Liver (tissue), 9 donors: Measurements from ENCODE around the gene MIEN1. TPM values are rescaled to one million over a fixed set of nuclear protein-coding genes. Genes with fewer than 3 reads are reported as not detected.
A peak's percentile ranks its signal among the peaks of the same experiment; 100 is the strongest.
"Not testable (repeated sequence)": the region's sequence is repeated elsewhere in the genome, so short reads cannot be mapped to it uniquely, and the experiment has no call there.

Experiments
- DNase-seq: peaks from one replicate; pipeline ENCODE4 v3.0.0-alpha.2; 2017; ENCODE audit warnings: low spot score
- H3K27ac ChIP-seq, 2 donors: one replicate each; pipeline ENCODE4 v1.7.0; 2013; ENCODE audit warnings: inconsistent platforms in 2 of 2, low read length in 2 of 2, control low read depth in 1 of 2, low read depth in 1 of 2, mild to moderate bottlenecking in 1 of 2
- H3K27me3 ChIP-seq, 4 donors: one replicate each; pipeline versions ENCODE4 v1.6.1 to v1.7.0; 2013; ENCODE audit warnings: low read length in 3 of 4, inconsistent platforms in 1 of 4, mild to moderate bottlenecking in 1 of 4, moderate library complexity in 1 of 4; ENCODE audit not compliant: control insufficient read depth in 4 of 4, insufficient read depth in 4 of 4
- H3K36me3 ChIP-seq, 4 donors: one replicate each; pipeline versions ENCODE4 v1.6.1 to v1.7.0; 2013; ENCODE audit warnings: low read length in 3 of 4, mild to moderate bottlenecking in 3 of 4, low read depth in 1 of 4, moderate library complexity in 1 of 4; ENCODE audit not compliant: control insufficient read depth in 4 of 4, insufficient read depth in 3 of 4
- H3K4me1 ChIP-seq, 4 donors: one replicate each; pipeline versions ENCODE4 v1.6.1 to v1.7.0; 2013; ENCODE audit warnings: low read length in 3 of 4, mild to moderate bottlenecking in 3 of 4, moderate library complexity in 1 of 4; ENCODE audit not compliant: control insufficient read depth in 4 of 4, insufficient read depth in 4 of 4
- H3K4me3 ChIP-seq, 3 donors: one replicate each; pipeline versions ENCODE4 v1.6.1 to v1.7.0; 2013; ENCODE audit warnings: low read length in 3 of 3, control low read depth in 1 of 3, low read depth in 1 of 3, mild to moderate bottlenecking in 1 of 3
- H3K9ac ChIP-seq, 2 donors: one replicate each; pipeline ENCODE4 v1.7.0; 2013; ENCODE audit warnings: low read length in 2 of 2, mild to moderate bottlenecking in 2 of 2, moderate library complexity in 2 of 2, control low read depth in 1 of 2, low read depth in 1 of 2
- H3K9me3 ChIP-seq, 4 donors: one replicate each; pipeline versions ENCODE4 v1.6.1 to v1.7.0; 2013; ENCODE audit warnings: low read length in 3 of 4; ENCODE audit not compliant: control insufficient read depth in 4 of 4
- CTCF ChIP-seq: fragments of 150-350 bp; IDR thresholded peaks from 2 replicates; pipeline ENCODE4 v1.5.1; 2017; ENCODE audit warnings: improper control_type of control experiment, low read depth, low read length; ENCODE audit not compliant: missing input control
- EGR1 ChIP-seq, 2 donors: IDR thresholded peaks; 2 replicates each; pipeline ENCODE4 v1.6.1; 2016 to 2018; ENCODE audit warnings: antibody characterized with exemption in 2 of 2, low read depth in 2 of 2
- FOXA1 ChIP-seq: IDR thresholded peaks from 2 replicates; pipeline ENCODE4 v1.6.1; 2016; ENCODE audit warnings: antibody characterized with exemption
- FOXA2 ChIP-seq: IDR thresholded peaks from 2 replicates; pipeline ENCODE4 v1.6.1; 2016; ENCODE audit warnings: antibody characterized with exemption
- GABPA ChIP-seq, 2 donors: IDR thresholded peaks in 1 of 2; conservative IDR thresholded peaks in 1 of 2; 2 replicates each; pipeline ENCODE4 v1.6.1; 2016; ENCODE audit warnings: antibody characterized with exemption in 2 of 2, mild to moderate bottlenecking in 1 of 2, moderate library complexity in 1 of 2
- HNF4A ChIP-seq, 2 donors: conservative IDR thresholded peaks; 2 replicates each; pipeline ENCODE4 v1.6.1; 2016; ENCODE audit warnings: antibody characterized with exemption in 2 of 2, mild to moderate bottlenecking in 2 of 2
- HNF4G ChIP-seq: IDR thresholded peaks from 2 replicates; pipeline ENCODE4 v1.6.1; 2016; ENCODE audit warnings: antibody characterized with exemption
- JUND ChIP-seq, 2 donors: IDR thresholded peaks; 2 replicates each; pipeline ENCODE4 v1.6.1; 2016; ENCODE audit warnings: antibody characterized with exemption in 2 of 2
- NR2F2 ChIP-seq: IDR thresholded peaks from 2 replicates; pipeline ENCODE4 v1.6.1; 2016; ENCODE audit warnings: antibody characterized with exemption
- RAD21 ChIP-seq, 2 donors: IDR thresholded peaks; 2 replicates each; pipeline ENCODE4 v1.6.1; 2016; ENCODE audit warnings: antibody characterized with exemption in 2 of 2, mild to moderate bottlenecking in 2 of 2
- RXRA ChIP-seq, 2 donors: IDR thresholded peaks; 2 replicates each; pipeline ENCODE4 v1.6.1; 2017 to 2018; ENCODE audit warnings: antibody characterized with exemption in 2 of 2, mild to moderate bottlenecking in 1 of 2
- SP1 ChIP-seq: IDR thresholded peaks from 2 replicates; pipeline ENCODE4 v1.6.1; 2018; ENCODE audit warnings: antibody characterized with exemption, mild to moderate bottlenecking
- TAF1 ChIP-seq: conservative IDR thresholded peaks from 2 replicates; pipeline ENCODE4 v1.6.1; 2016; ENCODE audit warnings: antibody characterized with exemption, mild to moderate bottlenecking
- YY1 ChIP-seq: IDR thresholded peaks from 2 replicates; pipeline ENCODE4 v1.6.1; 2016; ENCODE audit warnings: antibody characterized with exemption, mild to moderate bottlenecking
- WGBS: extraction: QIAGEN DNeasy Blood & Tissue Kit; methylation state at CpG from one replicate; pipeline ENCODE4 v1.1.7; 2013; 5-methylcytosine and 5-hydroxymethylcytosine counted together
- polyA plus RNA-seq, 2 donors: library from polyadenylated mRNA; stranded (reverse) in 1 of 2; unstranded in 1 of 2; fragments of 200-250 nt in 1 of 2; fragments of >200 nt in 1 of 2; fragmentation: Nextera tagmentation in 1 of 2; extraction: Ambion mirVana in 1 of 2; gene quantifications; one replicate each; pipeline versions ENCODE4 v1.2.1 to v1.2.3, GENCODE V29; 2013 to 2015
- total RNA-seq, 2 donors: library from RNA; depleted of rRNA; stranded (reverse); fragments of >200 nt; gene quantifications; one replicate each; pipeline ENCODE4 v1.2.3, GENCODE V29; 2014
- TF ChIP-seq, protein P1 (sequence below): IDR thresholded peaks from 2 replicates; pipeline ENCODE4 v1.6.1; 2016; ENCODE audit warnings: antibody characterized with exemption
- TF ChIP-seq, protein P2 (sequence below): IDR thresholded peaks from 2 replicates; pipeline ENCODE4 v1.6.1; 2016; ENCODE audit warnings: antibody characterized with exemption
- TF ChIP-seq, protein P3 (sequence below): IDR thresholded peaks from 2 replicates; pipeline ENCODE4 v1.6.1; 2016; ENCODE audit warnings: antibody characterized with exemption
- TF ChIP-seq, protein P4 (sequence below): IDR thresholded peaks from 2 replicates; pipeline ENCODE4 v1.6.1; 2016; ENCODE audit warnings: antibody characterized with exemption, mild to moderate bottlenecking
- donor health status: healthy.
- donor health status: healthy.
- donor health status: healthy.
- donor health status: healthy.
- donor health status: healthy.

MIEN1 gene
- total and polyA plus RNA-seq, 4 donors, result 11.1 to 99.0 (median 29.0) TPM

DNA sequence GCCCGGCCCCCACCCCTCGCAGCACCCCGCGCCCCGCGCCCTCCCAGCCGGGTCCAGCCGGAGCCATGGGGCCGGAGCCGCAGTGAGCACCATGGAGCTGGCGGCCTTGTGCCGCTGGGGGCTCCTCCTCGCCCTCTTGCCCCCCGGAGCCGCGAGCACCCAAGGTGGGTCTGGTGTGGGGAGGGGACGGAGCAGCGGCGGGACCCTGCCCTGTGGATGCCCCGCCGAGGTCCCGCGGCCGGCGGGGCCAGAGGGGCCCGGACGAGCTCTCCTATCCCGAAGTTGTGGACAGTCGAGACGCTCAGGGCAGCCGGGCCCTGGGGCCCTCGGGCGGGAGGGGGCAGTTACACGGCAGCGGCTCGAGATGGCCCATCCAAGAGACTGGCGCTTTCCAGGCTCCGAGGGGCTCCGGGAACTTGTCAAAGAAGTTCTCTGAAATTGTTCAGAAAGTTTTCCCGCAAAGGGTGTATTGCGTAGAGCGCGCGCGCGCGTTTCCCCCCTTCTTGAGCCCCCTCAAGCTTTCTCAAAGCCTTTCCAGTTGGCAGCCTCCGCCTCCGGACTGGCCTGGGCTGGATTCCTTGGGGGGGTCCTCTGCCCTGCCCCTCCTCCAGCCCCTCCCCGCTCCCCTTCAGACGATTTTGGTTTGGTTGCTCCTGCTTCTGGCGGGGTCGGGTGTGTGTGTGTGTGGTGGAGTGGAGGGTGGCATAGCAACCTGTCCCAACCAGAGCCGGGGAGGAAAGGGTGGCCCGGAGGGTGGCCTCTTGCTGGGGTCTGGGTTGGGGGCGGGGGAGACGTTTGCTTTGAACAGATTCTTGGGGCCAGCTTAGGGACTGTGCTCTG, 30.0 kb downstream of the MIEN1 start (continued):
- no peak for TF ChIP-seq FOXA1
- TF ChIP-seq, protein P1, sequence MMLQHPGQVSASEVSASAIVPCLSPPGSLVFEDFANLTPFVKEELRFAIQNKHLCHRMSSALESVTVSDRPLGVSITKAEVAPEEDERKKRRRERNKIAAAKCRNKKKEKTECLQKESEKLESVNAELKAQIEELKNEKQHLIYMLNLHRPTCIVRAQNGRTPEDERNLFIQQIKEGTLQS, result no peak

DNA sequence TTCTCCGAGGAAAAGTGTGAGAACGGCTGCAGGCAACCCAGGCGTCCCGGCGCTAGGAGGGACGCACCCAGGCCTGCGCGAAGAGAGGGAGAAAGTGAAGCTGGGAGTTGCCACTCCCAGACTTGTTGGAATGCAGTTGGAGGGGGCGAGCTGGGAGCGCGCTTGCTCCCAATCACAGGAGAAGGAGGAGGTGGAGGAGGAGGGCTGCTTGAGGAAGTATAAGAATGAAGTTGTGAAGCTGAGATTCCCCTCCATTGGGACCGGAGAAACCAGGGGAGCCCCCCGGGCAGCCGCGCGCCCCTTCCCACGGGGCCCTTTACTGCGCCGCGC, 30.5 kb downstream of the MIEN1 start, which contains the start of gene ERBB2:
ERBB2 (plus strand) TSS at position 247 of the 330 bp plus-strand sequence. CDS start 175 bp downstream, outside the sequence.
- no peaks in the 10 kb centered on the region for H3K9me3 ChIP-seq
- H3K27ac ChIP-seq, result peak within 1 kb of the TSS; percentile 95 to 98
- DNase-seq, result no peak

DNA sequence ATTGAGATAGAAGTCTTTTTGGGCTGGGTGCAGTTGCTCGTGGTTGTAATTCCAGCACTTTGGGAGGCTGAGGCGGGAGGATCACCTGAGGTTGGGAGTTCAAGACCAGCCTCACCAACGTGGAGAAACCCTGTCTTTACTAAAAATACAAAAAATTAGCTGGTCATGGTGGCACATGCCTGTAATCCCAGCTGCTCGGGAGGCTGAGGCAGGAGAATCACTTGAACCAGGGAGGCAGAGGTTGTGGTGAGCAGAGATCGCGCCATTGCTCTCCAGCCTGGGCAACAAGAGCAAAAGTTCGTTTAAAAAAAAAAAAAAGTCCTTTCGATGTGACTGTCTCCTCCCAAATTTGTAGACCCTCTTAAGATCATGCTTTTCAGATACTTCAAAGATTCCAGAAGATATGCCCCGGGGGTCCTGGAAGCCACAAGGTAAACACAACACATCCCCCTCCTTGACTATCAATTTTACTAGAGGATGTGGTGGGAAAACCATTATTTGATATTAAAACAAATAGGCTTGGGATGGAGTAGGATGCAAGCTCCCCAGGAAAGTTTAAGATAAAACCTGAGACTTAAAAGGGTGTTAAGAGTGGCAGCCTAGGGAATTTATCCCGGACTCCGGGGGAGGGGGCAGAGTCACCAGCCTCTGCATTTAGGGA, 31.0 kb downstream of the MIEN1 start:
- H3K9me3 ChIP-seq, DNase-seq, H3K36me3 ChIP-seq, H3K27me3 ChIP-seq: not testable (repeated sequence)
- Histone ChIP-seq H3K9ac (peak overlapping the region; percentile 26 to 69), H3K27ac (peak overlapping the region; percentile 95 to 98), H3K4me3 (peak overlapping the region in 2 of 3 donors; percentile 75 to 81), H3K4me1 (peaks cover 21 to 62% (median 51%) of the 10 kb centered on the region in 4 donors)
- WGBS, result 50% methylated on average over 11 of the region's 11 CpGs

More for the DNA sequence above, 30.5 kb downstream of the MIEN1 start, which contains the start of gene ERBB2:
- Histone ChIP-seq H3K9ac (peak within 1 kb of the TSS; percentile 36 to 74), H3K27me3 (no peaks in the 10 kb centered on the region), H3K36me3 (no peaks in the 10 kb centered on the region), H3K4me1 (peaks cover 26 to 62% (median 52%) of the 10 kb centered on the region in 4 donors), H3K4me3 (peak within 1 kb of the TSS in 2 of 3 donors; percentile 75 to 81)
- 4% methylated on average over 20 of the region's 20 CpGs for WGBS
- TF ChIP-seq EGR1 (IDR thresholded peaks at IDR 0.05; ENCODE audit: low read depth in 2 of 2), result no peak
- no peak for TF ChIP-seq SP1
- TF ChIP-seq HNF4A (conservative IDR thresholded peaks at IDR 0.05), result no peak
- no peak for TF ChIP-seq TAF1
- TF ChIP-seq RAD21 (IDR thresholded peaks at IDR 0.05), result no peak
- TF ChIP-seq, protein P2, sequence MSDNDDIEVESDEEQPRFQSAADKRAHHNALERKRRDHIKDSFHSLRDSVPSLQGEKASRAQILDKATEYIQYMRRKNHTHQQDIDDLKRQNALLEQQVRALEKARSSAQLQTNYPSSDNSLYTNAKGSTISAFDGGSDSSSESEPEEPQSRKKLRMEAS, result no peak
- no peak for TF ChIP-seq GABPA (IDR thresholded peaks at IDR 0.05 in 1 of 2, conservative IDR thresholded peaks at IDR 0.05 in 1 of 2)
- no peak for TF ChIP-seq FOXA2
- TF ChIP-seq, protein P1, result no peak
- TF ChIP-seq, protein P3, sequence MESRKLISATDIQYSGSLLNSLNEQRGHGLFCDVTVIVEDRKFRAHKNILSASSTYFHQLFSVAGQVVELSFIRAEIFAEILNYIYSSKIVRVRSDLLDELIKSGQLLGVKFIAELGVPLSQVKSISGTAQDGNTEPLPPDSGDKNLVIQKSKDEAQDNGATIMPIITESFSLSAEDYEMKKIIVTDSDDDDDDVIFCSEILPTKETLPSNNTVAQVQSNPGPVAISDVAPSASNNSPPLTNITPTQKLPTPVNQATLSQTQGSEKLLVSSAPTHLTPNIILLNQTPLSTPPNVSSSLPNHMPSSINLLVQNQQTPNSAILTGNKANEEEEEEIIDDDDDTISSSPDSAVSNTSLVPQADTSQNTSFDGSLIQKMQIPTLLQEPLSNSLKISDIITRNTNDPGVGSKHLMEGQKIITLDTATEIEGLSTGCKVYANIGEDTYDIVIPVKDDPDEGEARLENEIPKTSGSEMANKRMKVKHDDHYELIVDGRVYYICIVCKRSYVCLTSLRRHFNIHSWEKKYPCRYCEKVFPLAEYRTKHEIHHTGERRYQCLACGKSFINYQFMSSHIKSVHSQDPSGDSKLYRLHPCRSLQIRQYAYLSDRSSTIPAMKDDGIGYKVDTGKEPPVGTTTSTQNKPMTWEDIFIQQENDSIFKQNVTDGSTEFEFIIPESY, result no peak
- no peak for TF ChIP-seq RXRA (IDR thresholded peaks at IDR 0.05)
- no peak for TF ChIP-seq YY1
- no peak for TF ChIP-seq CTCF
- TF ChIP-seq FOXA1, result no peak
- TF ChIP-seq JUND (IDR thresholded peaks at IDR 0.05), result no peak
- no peak for TF ChIP-seq HNF4G
- TF ChIP-seq NR2F2, result no peak
- TF ChIP-seq, protein P4, sequence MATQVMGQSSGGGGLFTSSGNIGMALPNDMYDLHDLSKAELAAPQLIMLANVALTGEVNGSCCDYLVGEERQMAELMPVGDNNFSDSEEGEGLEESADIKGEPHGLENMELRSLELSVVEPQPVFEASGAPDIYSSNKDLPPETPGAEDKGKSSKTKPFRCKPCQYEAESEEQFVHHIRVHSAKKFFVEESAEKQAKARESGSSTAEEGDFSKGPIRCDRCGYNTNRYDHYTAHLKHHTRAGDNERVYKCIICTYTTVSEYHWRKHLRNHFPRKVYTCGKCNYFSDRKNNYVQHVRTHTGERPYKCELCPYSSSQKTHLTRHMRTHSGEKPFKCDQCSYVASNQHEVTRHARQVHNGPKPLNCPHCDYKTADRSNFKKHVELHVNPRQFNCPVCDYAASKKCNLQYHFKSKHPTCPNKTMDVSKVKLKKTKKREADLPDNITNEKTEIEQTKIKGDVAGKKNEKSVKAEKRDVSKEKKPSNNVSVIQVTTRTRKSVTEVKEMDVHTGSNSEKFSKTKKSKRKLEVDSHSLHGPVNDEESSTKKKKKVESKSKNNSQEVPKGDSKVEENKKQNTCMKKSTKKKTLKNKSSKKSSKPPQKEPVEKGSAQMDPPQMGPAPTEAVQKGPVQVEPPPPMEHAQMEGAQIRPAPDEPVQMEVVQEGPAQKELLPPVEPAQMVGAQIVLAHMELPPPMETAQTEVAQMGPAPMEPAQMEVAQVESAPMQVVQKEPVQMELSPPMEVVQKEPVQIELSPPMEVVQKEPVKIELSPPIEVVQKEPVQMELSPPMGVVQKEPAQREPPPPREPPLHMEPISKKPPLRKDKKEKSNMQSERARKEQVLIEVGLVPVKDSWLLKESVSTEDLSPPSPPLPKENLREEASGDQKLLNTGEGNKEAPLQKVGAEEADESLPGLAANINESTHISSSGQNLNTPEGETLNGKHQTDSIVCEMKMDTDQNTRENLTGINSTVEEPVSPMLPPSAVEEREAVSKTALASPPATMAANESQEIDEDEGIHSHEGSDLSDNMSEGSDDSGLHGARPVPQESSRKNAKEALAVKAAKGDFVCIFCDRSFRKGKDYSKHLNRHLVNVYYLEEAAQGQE, result no peak
